ENCODE results near the gene CHCHD1.
A peak's percentile ranks its signal among the peaks of the same experiment; 100 is the strongest.
"Not testable (repeated sequence)": the region's sequence is repeated elsewhere in the genome, so short reads cannot be mapped to it uniquely, and the experiment has no call there.

CHCHD1 gene

DNA sequence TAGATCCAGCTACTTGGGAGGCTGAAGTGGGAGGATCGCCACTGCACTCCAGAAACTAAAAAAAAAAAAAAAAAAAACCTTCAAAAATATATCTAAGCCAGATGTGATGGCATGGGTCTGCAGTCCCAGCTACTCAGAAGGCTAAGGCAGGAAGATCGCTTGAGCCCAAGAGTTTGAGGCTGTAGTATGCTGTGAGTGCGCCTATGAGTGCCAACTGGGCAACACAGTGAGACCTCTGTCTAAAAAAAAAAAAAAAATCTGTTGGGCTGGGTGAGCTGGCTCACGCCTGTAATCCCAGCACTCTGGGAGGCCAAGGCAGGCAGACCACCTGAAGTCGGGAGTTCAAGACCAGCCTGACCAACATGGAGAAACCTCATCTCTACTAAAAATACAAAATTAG is 2.8 kb upstream of the CHCHD1 start:
- no peak overlapping the region for H3K4me3 Mint-ChIP-seq
- peaks cover 47% of the 10 kb centered on the region for H3K4me1 Mint-ChIP-seq (ENCODE audit: low read depth)

DNA sequence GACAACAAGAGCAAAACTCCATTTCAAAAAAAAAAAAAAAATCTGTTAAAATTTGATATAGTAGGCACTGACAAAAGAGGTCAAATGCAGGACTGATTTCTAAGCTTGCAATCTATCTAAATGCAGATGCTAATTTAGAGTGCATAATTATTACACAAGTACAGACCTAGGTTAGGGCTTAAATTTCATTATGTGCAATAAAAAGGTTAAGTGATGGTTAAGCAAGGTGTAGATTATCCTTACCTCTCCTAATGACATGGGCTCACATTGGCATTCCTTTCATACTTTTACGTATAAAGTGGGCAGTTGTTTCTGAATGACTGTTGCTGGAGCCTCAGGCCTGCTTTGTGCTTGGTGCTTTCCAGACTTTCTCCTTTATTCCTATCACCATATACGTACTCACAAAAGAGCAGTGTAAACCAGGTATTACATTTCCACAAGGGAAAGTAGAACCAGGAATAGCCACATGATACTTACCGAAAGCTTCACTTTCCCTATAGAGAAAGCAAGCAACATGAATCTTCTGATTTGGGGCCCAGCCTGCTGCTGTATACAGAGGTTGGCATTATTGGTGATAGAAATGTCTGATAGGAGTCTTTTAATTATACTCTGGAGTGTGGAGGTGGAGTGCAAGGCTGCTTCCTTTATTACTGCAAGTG is 2.2 kb upstream of the CHCHD1 start:
- peaks cover 71% of the 10 kb centered on the region for H3K36me3 Mint-ChIP-seq (ENCODE audit: low read depth)
- intact Hi-C loops (cut with micrococcal nuclease), result no loop called here
- no peak overlapping the region for H3K4me3 Mint-ChIP-seq

More for the DNA sequence above, 2.8 kb upstream of the CHCHD1 start:
- no peaks in the 10 kb centered on the region for H3K9me3 Mint-ChIP-seq
- no peaks in the 10 kb centered on the region for H3K27me3 Mint-ChIP-seq
- H3K27ac Mint-ChIP-seq, result no peak overlapping the region
- intact Hi-C loops (cut with micrococcal nuclease), result no loop called here
- H3K36me3 Mint-ChIP-seq (ENCODE audit: low read depth), result peaks cover 77% of the 10 kb centered on the region

DNA sequence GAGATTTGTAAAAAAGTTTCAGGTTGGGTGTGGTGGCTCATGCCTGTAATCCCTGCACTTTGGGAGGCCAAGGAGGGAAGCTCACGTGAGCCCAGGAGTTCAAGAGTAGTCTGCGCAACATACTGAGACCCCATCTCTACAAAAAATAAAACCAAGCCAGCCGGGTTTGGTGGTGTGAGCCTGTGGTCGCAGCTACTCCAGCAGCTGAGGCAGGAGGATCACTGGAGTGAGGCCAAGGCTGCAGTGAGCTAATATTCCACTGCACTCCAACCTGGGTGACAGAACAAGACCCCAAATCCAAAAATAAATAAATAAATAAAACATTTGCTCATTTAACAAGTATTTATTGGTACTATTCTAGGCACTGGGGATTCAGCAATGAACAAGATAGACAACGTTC is 1.5 kb upstream of the CHCHD1 start:
- peaks cover 67% of the 10 kb centered on the region for H3K36me3 Mint-ChIP-seq (ENCODE audit: low read depth)
- H3K27me3 Mint-ChIP-seq, result no peaks in the 10 kb centered on the region
- H3K4me3 Mint-ChIP-seq, result peak overlapping the region; percentile 90
- peak overlapping the region; percentile 91 for H3K27ac Mint-ChIP-seq
- intact Hi-C loops (cut with micrococcal nuclease), result no loop called here
- peaks cover 34% of the 10 kb centered on the region for H3K4me1 Mint-ChIP-seq (ENCODE audit: low read depth)
- no peaks in the 10 kb centered on the region for H3K9me3 Mint-ChIP-seq

More for the DNA sequence above, 2.2 kb upstream of the CHCHD1 start:
- H3K27me3 Mint-ChIP-seq, result no peaks in the 10 kb centered on the region
- no peaks in the 10 kb centered on the region for H3K9me3 Mint-ChIP-seq
- H3K27ac Mint-ChIP-seq, result peak overlapping the region; percentile 91
- H3K4me1 Mint-ChIP-seq (ENCODE audit: low read depth), result peaks cover 40% of the 10 kb centered on the region

DNA sequence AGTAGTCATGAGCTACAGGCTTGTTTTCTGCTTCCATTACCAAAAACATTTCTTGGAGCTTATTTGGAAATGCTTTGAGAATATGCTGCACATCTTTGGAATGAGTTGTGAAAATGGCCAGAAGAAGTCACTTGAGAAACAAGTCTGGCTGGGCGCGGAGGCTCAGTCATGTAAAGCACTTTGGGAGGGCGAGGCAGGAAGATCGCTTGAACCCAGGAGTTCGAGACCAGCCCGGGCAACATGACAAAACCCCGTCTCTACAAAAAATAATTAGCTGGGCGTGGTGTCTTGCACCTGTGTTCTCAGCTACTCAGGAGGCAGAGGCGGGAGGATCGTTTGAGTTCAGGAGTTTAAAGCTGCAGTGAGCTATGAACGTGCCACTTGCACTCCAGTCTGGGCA is 882 bp upstream of the CHCHD1 start:
- Mint-ChIP-seq H3K36me3 (ENCODE audit: low read depth) (peaks cover 67% of the 10 kb centered on the region), H3K27me3 (no peaks in the 10 kb centered on the region), H3K4me1 (ENCODE audit: low read depth) (peaks cover 29% of the 10 kb centered on the region), H3K4me3 (peak overlapping the region; percentile 90), H3K9me3 (no peaks in the 10 kb centered on the region), H3K27ac (peak overlapping the region; percentile 91)
- intact Hi-C loops (cut with micrococcal nuclease), result no loop called here

DNA sequence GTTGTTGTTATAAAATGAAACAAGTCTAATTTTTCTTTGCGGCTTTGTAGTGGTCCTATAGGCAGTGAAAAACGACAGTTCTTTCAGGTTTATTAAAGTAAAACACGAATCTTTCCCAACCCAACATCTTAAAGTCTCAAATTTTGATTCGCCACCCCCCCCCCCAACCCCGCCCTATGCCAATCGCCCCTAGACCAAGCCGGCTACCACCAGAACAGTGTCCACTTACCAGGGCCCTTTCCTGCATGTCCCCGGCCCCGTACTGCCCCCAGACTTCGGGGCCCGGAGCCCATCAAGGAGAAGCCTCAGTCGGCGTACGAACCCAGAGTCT is 335 bp upstream of the CHCHD1 start:
- no peaks in the 10 kb centered on the region for H3K27me3 Mint-ChIP-seq
- intact Hi-C loops (cut with micrococcal nuclease), result no loop called here
- peaks cover 67% of the 10 kb centered on the region for H3K36me3 Mint-ChIP-seq (ENCODE audit: low read depth)
- H3K9me3 Mint-ChIP-seq, result no peaks in the 10 kb centered on the region
- H3K4me3 Mint-ChIP-seq, result peak overlapping the region; percentile 90
- H3K4me1 Mint-ChIP-seq (ENCODE audit: low read depth), result peaks cover 34% of the 10 kb centered on the region
- H3K27ac Mint-ChIP-seq, result peak overlapping the region; percentile 91

DNA sequence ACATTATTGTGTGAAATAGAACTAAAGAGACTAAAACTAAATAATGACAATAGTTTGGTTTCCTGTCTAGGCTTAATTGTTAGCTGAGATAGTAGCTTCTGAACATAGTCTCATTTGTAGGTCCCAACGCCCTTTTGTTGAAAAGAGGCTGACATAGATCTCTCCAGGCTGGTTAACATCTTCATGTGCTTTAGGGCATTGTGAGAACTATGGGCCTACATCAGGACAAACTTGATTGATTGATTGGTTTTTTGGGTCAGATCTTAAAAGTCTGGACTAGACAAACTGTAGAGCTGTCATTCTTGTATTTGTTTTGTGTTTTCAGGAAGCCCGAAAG is 869 bp downstream of the CHCHD1 start:
- H3K4me3 Mint-ChIP-seq, result peak overlapping the region; percentile 90
- no peaks in the 10 kb centered on the region for H3K27me3 Mint-ChIP-seq
- peaks cover 46% of the 10 kb centered on the region for H3K4me1 Mint-ChIP-seq (ENCODE audit: low read depth)
- H3K27ac Mint-ChIP-seq, result peak overlapping the region; percentile 91
- intact Hi-C loops (cut with micrococcal nuclease), result no loop called here
- H3K36me3 Mint-ChIP-seq (ENCODE audit: low read depth), result peaks cover 63% of the 10 kb centered on the region
- no peaks in the 10 kb centered on the region for H3K9me3 Mint-ChIP-seq

DNA sequence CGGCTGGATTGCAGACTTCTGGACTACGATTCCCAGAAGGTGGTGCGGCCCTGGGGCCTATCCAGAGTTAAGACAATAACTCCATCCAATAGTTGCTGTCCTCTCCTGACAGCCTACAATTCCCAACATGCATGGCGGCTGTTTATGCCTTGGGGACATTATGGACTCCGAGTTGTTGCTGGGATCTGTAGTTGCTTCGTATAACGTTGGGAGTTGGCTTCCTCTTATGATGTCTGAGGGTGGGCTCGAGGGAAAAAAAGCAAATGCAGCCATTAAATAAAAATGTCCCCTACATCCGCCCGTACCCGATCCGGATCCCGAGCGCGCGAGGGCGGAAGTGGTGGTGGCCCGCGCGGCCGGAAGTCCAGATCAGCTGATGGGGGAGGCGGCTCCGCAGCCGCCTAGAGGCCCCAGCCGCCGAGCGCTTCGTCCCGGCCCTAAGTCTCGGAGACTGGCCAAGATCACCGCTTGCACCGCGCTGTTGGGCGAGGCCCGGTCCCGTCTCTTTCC is 3.4 kb downstream of the CHCHD1 start, which contains the start of gene ZSWIM8:
ZSWIM8 (plus strand) TSS at position 396 of the 510 bp plus-strand sequence. CDS start 273 bp downstream, outside the sequence.
- H3K9me3 Mint-ChIP-seq, result no peaks in the 10 kb centered on the region
- peak within 1 kb of the TSS; percentile 93 for H3K4me3 Mint-ChIP-seq
- peaks cover 63% of the 10 kb centered on the region for H3K36me3 Mint-ChIP-seq (ENCODE audit: low read depth)
- H3K27me3 Mint-ChIP-seq, result no peaks in the 10 kb centered on the region
- peaks cover 45% of the 10 kb centered on the region for H3K4me1 Mint-ChIP-seq (ENCODE audit: low read depth)
- intact Hi-C loops (cut with micrococcal nuclease), result loop anchor here (1.0 to 2.0 kb wide), 2 partner anchors 41 to 90 kb away; partner anchors contain the start of genes CAMK2G and SEC24C
- H3K27ac Mint-ChIP-seq, result peak within 1 kb of the TSS; percentile 98

DNA sequence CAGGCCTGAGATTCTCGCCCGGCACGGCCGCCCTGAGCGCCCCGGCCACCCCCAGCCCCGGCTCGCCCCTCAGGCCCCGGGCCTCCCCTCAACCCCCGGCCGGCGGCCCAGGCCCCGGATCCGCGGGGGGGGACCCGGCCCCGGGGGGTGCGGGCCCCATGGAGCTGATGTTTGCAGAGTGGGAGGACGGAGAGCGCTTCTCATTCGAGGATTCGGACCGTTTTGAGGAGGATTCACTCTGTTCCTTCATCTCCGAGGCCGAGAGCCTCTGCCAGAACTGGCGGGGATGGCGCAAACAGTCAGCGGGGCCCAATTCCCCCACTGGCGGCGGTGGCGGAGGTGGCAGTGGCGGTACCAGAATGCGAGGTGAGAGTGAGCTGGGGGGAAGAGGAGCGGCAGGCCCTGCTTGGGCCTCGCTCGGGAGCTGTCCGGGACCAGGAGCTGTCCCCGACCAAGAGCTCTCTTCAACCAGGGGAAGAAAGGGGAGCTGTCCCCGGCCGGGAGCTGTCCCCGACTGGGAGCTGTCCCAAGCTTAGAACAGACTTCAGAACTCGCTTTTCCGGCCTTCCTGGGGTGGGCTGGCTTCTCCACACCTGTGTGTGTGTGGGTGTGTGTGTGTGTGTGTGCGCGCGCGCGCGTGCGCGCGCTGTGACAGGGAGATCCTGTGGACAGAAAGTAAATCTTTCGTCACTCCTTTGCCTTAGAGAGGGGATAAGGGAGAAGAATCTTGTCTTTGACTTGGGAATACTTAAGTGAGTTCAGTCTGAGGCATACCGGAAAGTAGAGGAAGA is 4.1 kb downstream of the CHCHD1 start:
- H3K27me3 Mint-ChIP-seq, result no peaks in the 10 kb centered on the region
- intact Hi-C loops (cut with micrococcal nuclease), result loop anchor here (1.0 to 2.0 kb wide), 2 partner anchors 42 to 89 kb away; partner anchors contain the start of genes CAMK2G and SEC24C
- peaks cover 39% of the 10 kb centered on the region for H3K4me1 Mint-ChIP-seq (ENCODE audit: low read depth)
- peak overlapping the region; percentile 98 for H3K27ac Mint-ChIP-seq
- H3K4me3 Mint-ChIP-seq, result peak overlapping the region; percentile 93
- H3K36me3 Mint-ChIP-seq (ENCODE audit: low read depth), result peaks cover 64% of the 10 kb centered on the region
- H3K9me3 Mint-ChIP-seq, result no peaks in the 10 kb centered on the region

DNA sequence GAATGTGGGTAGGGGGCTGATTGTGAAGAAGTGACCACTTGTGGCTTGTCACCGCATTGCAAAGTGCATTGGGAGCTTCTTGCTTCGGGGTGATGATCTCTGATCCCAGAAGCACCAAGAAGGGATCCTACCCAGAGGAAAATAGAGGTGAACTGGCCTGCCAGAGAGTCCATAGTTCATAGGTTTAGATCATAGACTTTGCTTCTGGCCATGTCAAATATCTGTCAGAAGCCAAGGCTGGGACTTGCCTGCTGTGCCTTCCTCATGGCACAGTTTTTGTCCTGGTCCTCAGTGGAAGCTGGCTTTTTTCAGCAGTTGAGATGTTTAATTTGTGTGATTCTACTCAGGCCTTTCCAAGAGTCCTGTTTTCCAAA is 4.7 kb downstream of the CHCHD1 start:
- Mint-ChIP-seq H3K4me1 (ENCODE audit: low read depth) (peaks cover 35% of the 10 kb centered on the region), H3K4me3 (peak overlapping the region; percentile 93), H3K9me3 (no peaks in the 10 kb centered on the region), H3K27ac (peak overlapping the region; percentile 98), H3K36me3 (ENCODE audit: low read depth) (peaks cover 70% of the 10 kb centered on the region), H3K27me3 (no peaks in the 10 kb centered on the region)
- intact Hi-C loops (cut with micrococcal nuclease), result no loop called here

DNA sequence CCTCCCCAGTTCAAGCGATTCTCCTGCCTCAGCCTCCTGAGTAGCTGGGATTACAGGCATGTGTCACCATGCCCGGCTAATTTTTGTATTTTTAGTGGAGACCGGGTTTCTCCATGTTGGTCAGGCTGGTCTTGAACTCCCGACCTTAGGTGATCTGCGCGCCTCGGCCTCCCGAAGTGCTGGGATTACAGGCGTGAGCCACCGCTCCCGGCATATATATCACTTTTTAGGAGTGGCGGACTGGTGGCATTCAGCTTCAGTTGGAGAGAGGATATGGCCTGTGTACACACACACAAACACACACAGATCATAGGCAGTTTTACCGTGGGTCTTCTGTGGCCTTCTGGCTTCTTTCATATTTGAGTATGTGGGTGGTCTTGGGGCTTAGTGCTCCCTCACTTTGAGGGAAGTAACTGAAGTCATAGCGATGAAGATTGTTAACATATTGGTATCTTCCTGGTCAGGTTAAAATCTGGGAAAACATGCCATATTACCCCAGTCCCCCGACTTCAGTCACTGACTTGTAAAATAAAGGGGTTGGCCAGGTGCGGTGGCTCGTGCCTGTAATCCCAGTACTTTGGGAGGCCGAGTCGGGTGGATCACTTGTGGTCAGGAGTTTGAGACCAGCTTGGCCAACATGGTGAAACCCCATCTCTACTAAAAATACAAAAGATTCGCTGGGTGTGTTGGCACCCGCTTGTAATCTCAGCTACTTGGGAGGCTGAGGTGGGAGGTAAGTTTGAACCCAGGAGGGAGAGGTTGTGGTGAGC is 5.4 kb downstream of the CHCHD1 start:
- H3K36me3 Mint-ChIP-seq (ENCODE audit: low read depth), result peaks cover 71% of the 10 kb centered on the region
- H3K27ac Mint-ChIP-seq; H3K9me3 Mint-ChIP-seq; H3K27me3 Mint-ChIP-seq; intact Hi-C loops (cut with micrococcal nuclease): not testable (repeated sequence)
- H3K4me3 Mint-ChIP-seq, result peak overlapping the region; percentile 28
- H3K4me1 Mint-ChIP-seq (ENCODE audit: low read depth), result peaks cover 35% of the 10 kb centered on the region

DNA sequence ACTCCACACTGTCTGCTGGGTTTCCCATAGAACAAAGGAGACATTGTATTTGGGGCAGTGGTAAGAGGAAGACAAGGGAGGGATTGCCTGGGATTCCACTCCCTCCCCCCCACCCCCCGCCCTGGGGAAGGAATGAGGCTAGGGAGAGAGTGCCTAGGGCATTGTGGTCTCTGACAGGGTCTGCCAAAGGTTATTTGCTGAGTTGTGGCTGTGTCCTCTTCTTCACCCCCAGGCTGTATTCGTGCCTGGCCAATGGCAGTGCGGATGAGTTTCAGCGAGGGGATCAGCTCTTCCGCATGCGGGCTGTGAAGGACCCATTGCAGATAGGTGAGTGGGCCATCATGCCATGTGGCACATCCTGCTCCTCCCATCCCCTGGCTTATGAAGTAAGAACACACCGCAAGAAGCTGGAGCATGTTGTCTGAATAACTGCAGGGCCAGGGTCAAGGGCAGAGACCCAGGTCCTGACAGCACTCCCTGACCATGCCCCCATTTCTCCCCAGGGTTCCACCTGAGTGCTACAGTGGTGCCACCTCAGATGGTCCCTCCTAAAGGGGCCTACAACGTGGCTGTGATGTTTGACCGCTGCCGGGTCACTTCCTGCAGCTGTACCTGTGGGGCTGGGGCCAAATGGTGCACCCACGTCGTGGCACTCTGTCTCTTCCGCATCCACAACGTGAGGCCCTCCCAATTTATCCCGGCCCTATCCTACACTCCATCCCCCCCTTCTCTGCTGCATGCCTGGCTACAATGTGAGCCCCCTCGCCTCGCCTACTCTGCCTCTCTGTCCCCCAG is 7.2 kb downstream of the CHCHD1 start:
- H3K27ac Mint-ChIP-seq, result no peak overlapping the region
- peaks cover 23% of the 10 kb centered on the region for H3K4me1 Mint-ChIP-seq (ENCODE audit: low read depth)
- H3K4me3 Mint-ChIP-seq, result no peak overlapping the region
- intact Hi-C loops (cut with micrococcal nuclease), result no loop called here
- peaks cover 86% of the 10 kb centered on the region for H3K36me3 Mint-ChIP-seq (ENCODE audit: low read depth)
- no peaks in the 10 kb centered on the region for H3K9me3 Mint-ChIP-seq
- no peaks in the 10 kb centered on the region for H3K27me3 Mint-ChIP-seq

DNA sequence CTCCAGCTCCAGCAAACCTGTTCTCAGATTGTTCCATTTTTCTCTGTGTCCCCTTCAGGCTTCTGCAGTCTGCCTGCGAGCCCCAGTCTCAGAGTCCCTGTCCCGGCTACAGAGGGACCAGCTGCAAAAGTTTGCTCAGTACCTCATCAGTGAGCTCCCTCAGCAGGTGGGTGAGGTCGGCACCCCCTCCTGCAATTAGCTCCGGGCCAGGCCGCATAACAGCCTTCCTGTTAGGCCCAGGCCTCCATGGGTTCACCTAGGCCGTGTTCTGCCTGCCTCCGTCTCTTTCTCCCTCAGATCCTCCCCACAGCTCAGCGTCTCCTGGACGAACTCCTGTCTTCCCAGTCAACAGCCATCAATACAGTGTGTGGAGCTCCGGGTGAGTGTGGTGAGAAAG is 7.8 kb downstream of the CHCHD1 start:
- no peaks in the 10 kb centered on the region for H3K27me3 Mint-ChIP-seq
- no peaks in the 10 kb centered on the region for H3K9me3 Mint-ChIP-seq
- no peak overlapping the region for H3K27ac Mint-ChIP-seq
- intact Hi-C loops (cut with micrococcal nuclease), result no loop called here
- peaks cover 28% of the 10 kb centered on the region for H3K4me1 Mint-ChIP-seq (ENCODE audit: low read depth)
- peaks cover 92% of the 10 kb centered on the region for H3K36me3 Mint-ChIP-seq (ENCODE audit: low read depth)
- no peak overlapping the region for H3K4me3 Mint-ChIP-seq

DNA sequence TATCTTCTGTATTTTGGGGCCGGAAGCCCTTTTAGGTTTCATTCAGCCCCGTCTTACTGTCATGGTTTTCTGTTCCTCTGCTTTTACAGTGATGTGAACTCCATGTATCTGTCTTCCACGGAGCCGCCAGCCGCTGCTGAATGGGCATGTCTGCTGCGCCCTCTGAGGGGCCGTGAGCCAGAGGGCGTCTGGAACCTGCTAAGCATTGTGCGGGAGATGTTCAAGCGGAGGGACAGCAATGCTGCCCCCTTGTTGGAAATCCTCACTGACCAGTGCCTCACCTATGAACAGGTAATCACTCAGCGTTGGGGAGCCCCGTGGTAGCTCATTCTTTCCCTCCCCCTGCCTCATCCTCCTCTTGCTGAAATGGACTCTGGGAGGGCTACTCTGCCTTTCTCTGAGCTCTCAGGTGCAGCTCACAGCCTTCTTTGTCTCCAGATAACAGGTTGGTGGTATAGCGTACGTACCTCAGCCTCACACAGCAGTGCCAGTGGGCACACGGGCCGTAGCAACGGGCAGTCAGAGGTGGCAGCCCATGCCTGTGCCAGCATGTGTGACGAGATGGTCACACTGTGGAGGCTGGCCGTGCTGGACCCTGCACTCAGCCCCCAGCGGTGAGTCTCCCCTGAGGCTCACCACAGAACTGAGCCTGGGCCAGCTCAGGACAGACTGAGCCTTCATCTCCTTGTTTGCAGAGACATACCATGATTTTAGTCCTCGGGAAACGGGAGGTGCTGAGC is 9.2 kb downstream of the CHCHD1 start:
- Mint-ChIP-seq H3K36me3 (ENCODE audit: low read depth) (peaks cover 96% of the 10 kb centered on the region), H3K27ac (no peak overlapping the region), H3K4me3 (no peak overlapping the region), H3K27me3 (no peaks in the 10 kb centered on the region), H3K4me1 (ENCODE audit: low read depth) (peaks cover 32% of the 10 kb centered on the region), H3K9me3 (no peaks in the 10 kb centered on the region)
- intact Hi-C loops (cut with micrococcal nuclease), result no loop called here
